Suprapubic skin (tissue), 3 donors: ENCODE data around the gene CHRND.

Source experiments
- POLR2A ChIP-seq, 2 donors: fragments of 450-650 bp; IDR thresholded peaks; one replicate each; pipeline ENCODE4 v1.6.1; 2017; ENCODE audit warnings: antibody characterized with exemption in 2 of 2, mild to moderate bottlenecking in 2 of 2, moderate library complexity in 2 of 2
- TF ChIP-seq, protein P1 (sequence below), 2 donors: fragments of 200-600 bp in 1 of 2; fragments of 450-650 bp in 1 of 2; sonication (generic) in 1 of 2; IDR thresholded peaks; one replicate each; pipeline ENCODE4 v1.5.1; 2016 to 2019; ENCODE audit warnings: antibody characterized with exemption in 2 of 2, mild to moderate bottlenecking in 1 of 2, moderate library complexity in 1 of 2

DNA sequence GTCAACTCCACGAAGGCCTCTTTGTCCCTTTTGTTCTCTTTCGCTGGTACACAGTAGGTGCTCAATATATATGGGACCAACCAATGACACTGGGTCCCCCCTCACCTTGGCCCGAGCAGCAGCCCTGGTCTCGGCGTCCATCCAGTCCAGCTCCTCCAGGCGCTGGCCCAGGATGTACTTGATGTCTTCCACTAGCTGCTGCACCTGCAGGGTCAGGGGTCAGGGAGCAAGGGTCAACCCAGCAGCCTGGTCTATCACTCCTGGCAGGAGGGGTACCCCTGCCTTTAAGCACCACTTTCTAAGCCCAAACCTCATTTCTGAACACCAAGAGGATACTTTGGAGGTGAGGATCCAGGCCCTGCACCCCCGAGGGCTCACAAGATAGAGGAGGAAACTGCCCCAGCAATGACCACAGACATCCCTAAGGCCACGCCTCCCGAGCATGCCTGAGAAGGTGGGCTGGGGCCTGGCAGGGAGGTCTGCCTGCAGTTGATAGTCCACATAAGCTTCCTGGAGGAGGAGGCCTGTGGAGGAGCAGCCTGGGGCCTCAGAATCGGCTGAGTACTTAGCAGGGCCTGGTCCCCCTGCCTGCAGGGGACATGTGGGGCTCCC is 42.5 kb upstream of the CHRND start:
- TF ChIP-seq, protein P1, sequence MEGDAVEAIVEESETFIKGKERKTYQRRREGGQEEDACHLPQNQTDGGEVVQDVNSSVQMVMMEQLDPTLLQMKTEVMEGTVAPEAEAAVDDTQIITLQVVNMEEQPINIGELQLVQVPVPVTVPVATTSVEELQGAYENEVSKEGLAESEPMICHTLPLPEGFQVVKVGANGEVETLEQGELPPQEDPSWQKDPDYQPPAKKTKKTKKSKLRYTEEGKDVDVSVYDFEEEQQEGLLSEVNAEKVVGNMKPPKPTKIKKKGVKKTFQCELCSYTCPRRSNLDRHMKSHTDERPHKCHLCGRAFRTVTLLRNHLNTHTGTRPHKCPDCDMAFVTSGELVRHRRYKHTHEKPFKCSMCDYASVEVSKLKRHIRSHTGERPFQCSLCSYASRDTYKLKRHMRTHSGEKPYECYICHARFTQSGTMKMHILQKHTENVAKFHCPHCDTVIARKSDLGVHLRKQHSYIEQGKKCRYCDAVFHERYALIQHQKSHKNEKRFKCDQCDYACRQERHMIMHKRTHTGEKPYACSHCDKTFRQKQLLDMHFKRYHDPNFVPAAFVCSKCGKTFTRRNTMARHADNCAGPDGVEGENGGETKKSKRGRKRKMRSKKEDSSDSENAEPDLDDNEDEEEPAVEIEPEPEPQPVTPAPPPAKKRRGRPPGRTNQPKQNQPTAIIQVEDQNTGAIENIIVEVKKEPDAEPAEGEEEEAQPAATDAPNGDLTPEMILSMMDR (IDR thresholded peaks at IDR 0.05), result no peak
- no peak for TF ChIP-seq POLR2A (IDR thresholded peaks at IDR 0.05)
